Measurements from ENCODE around the gene TCTN1.

Gene TCTN1

GRCh38 chr12:110658242-110658641 lies 44.3 kb downstream of the TCTN1 start:
- Mint-ChIP-seq H3K27me3 (ENCODE audit: low read depth) (no peaks in the 10 kb centered on the region), H3K9me3 (no peaks in the 10 kb centered on the region), H3K36me3 (ENCODE audit: low read depth) (peaks cover 22% of the 10 kb centered on the region), H3K4me1 (peaks cover 28% of the 10 kb centered on the region), H3K4me3 (no peak overlapping the region), H3K27ac (peak overlapping the region in 1 of 3 experiments; percentile 50)
- no peak for TF ChIP-seq CTCF (IDR thresholded peaks at IDR 0.05; ENCODE audit: unreplicated experiment in 3 of 3)

- peaks cover 18% of the 10 kb centered on the region for H3K36me3 Mint-ChIP-seq (ENCODE audit: low read depth)
- peaks cover 28% of the 10 kb centered on the region for H3K4me1 Mint-ChIP-seq
- H3K4me3 Mint-ChIP-seq = no peak overlapping the region
Measured at GRCh38 chr12:110658878-110659277, 44.9 kb downstream of the TCTN1 start.

GRCh38 chr12:110661337-110661972 lies 47.5 kb downstream of the TCTN1 start:
- no peak for TF ChIP-seq CTCF (IDR thresholded peaks at IDR 0.05; ENCODE audit: unreplicated experiment in 3 of 3)
- Mint-ChIP-seq H3K4me1 (peaks cover 32% of the 10 kb centered on the region), H3K27ac (no peak overlapping the region), H3K36me3 (ENCODE audit: low read depth) (peaks cover 23% of the 10 kb centered on the region), H3K9me3 (peaks cover 15% of the 10 kb centered on the region), H3K27me3 (ENCODE audit: low read depth) (no peaks in the 10 kb centered on the region), H3K4me3 (no peak overlapping the region)

More at GRCh38 chr12:110658878-110659277, 44.9 kb downstream of the TCTN1 start:
- Mint-ChIP-seq H3K27ac (peak overlapping the region in 1 of 3 experiments; percentile 48), H3K27me3 (ENCODE audit: low read depth) (no peaks in the 10 kb centered on the region), H3K9me3 (no peaks in the 10 kb centered on the region)
- no peak for TF ChIP-seq CTCF (IDR thresholded peaks at IDR 0.05; ENCODE audit: unreplicated experiment in 3 of 3)

- H3K36me3 Mint-ChIP-seq (ENCODE audit: low read depth) = peaks cover 25% of the 10 kb centered on the region
Measured at GRCh38 chr12:110666892-110667291, 53.0 kb downstream of the TCTN1 start.

GRCh38 chr12:110667671-110668070 lies 53.7 kb downstream of the TCTN1 start:
- Mint-ChIP-seq H3K9me3 (peaks cover 25% of the 10 kb centered on the region), H3K4me3 (no peak overlapping the region), H3K36me3 (ENCODE audit: low read depth) (peaks cover 25% of the 10 kb centered on the region), H3K27me3 (ENCODE audit: low read depth) (no peaks in the 10 kb centered on the region), H3K27ac (no peak overlapping the region), H3K4me1 (peaks cover 14% of the 10 kb centered on the region)
- no peak for TF ChIP-seq CTCF (IDR thresholded peaks at IDR 0.05; ENCODE audit: unreplicated experiment in 3 of 3)

More at GRCh38 chr12:110666892-110667291, 53.0 kb downstream of the TCTN1 start:
- H3K9me3 Mint-ChIP-seq = peaks cover 25% of the 10 kb centered on the region
- no peaks in the 10 kb centered on the region for H3K27me3 Mint-ChIP-seq (ENCODE audit: low read depth)
- no peak overlapping the region for H3K4me3 Mint-ChIP-seq
- no peak for TF ChIP-seq CTCF (IDR thresholded peaks at IDR 0.05; ENCODE audit: unreplicated experiment in 3 of 3)
- no peak overlapping the region for H3K27ac Mint-ChIP-seq
- H3K4me1 Mint-ChIP-seq = peaks cover 14% of the 10 kb centered on the region
